Measurements from ENCODE around the gene AKIRIN2.

AKIRIN2 gene

GRCh38 chr6:87701676-87702588 lies at the start of gene AKIRIN2:
Gene AKIRIN2 (minus strand): TSS chr6:87702233. CDS start chr6:87701684, 549 bp downstream.
- DNase-seq (ENCODE audit: low read depth), result peak; percentile 95

- no peak for DNase-seq (ENCODE audit: low read depth)
Measured at GRCh38 chr6:87747646-87748045, 45.6 kb upstream of the AKIRIN2 start.

- DNase-seq (ENCODE audit: low read depth), result no peak
Measured at GRCh38 chr6:87745966-87746721, 44.1 kb upstream of the AKIRIN2 start.

- DNase-seq (ENCODE audit: low read depth), result no peak
Measured at GRCh38 chr6:87743454-87743853, 41.4 kb upstream of the AKIRIN2 start.

GRCh38 chr6:87742106-87742505 lies 40.1 kb upstream of the AKIRIN2 start:
- DNase-seq (ENCODE audit: low read depth), result peak; percentile 21

- DNase-seq (ENCODE audit: low read depth), result no peak
Measured at GRCh38 chr6:87741001-87741650, 39.1 kb upstream of the AKIRIN2 start.

- DNase-seq (ENCODE audit: low read depth), result no peak
Measured at GRCh38 chr6:87738744-87739143, 36.7 kb upstream of the AKIRIN2 start.

GRCh38 chr6:87738000-87738399 lies 36.0 kb upstream of the AKIRIN2 start:
- no peak for DNase-seq (ENCODE audit: low read depth)

- DNase-seq (ENCODE audit: low read depth), result no peak
Measured at GRCh38 chr6:87736809-87737540, 34.9 kb upstream of the AKIRIN2 start.

GRCh38 chr6:87731818-87732661 lies 30.0 kb upstream of the AKIRIN2 start:
- DNase-seq (ENCODE audit: low read depth), result peak; percentile 6

GRCh38 chr6:87731080-87731479 lies 29.0 kb upstream of the AKIRIN2 start:
- no peak for DNase-seq (ENCODE audit: low read depth)

- DNase-seq (ENCODE audit: low read depth), result no peak
Measured at GRCh38 chr6:87729965-87730719, 28.1 kb upstream of the AKIRIN2 start.

GRCh38 chr6:87728706-87729105 lies 26.7 kb upstream of the AKIRIN2 start:
- no peak for DNase-seq (ENCODE audit: low read depth)

GRCh38 chr6:87724983-87725811 lies 23.2 kb upstream of the AKIRIN2 start:
- DNase-seq (ENCODE audit: low read depth), result no peak

- no peak for DNase-seq (ENCODE audit: low read depth)
Measured at GRCh38 chr6:87723170-87724078, 21.4 kb upstream of the AKIRIN2 start.

- DNase-seq (ENCODE audit: low read depth), result no peak
Measured at GRCh38 chr6:87722540-87723169, 20.6 kb upstream of the AKIRIN2 start.

- no peak for DNase-seq (ENCODE audit: low read depth)
Measured at GRCh38 chr6:87721311-87721710, 19.3 kb upstream of the AKIRIN2 start.

Data from activated T-helper 1 cell treated with Interleukin-2 at 50 U/mL for 16 hours (primary cell).